Measurements from ENCODE around the gene TNFAIP2. TPM values are rescaled to one million over a fixed set of nuclear protein-coding genes. Genes with fewer than 3 reads are reported as not detected.

Gene TNFAIP2
- total RNA-seq, 2 donors from 2014 or later, result 24.5 to 32.2 TPM

GRCh38 chr14:103130965-103131364, 7.7 kb downstream of the TNFAIP2 start:
- Histone ChIP-seq H3K27me3 (no peaks in the 10 kb centered on the region), H3K27ac (no peak overlapping the region), H3K4me3 (no peak overlapping the region), H3K36me3 (peaks cover 30% of the 10 kb centered on the region), H3K9me3 (no peaks in the 10 kb centered on the region), H3K4me1 (peaks cover 0 to 47% of the 10 kb centered on the region in 2 donors)
- TF ChIP-seq, protein P1, sequence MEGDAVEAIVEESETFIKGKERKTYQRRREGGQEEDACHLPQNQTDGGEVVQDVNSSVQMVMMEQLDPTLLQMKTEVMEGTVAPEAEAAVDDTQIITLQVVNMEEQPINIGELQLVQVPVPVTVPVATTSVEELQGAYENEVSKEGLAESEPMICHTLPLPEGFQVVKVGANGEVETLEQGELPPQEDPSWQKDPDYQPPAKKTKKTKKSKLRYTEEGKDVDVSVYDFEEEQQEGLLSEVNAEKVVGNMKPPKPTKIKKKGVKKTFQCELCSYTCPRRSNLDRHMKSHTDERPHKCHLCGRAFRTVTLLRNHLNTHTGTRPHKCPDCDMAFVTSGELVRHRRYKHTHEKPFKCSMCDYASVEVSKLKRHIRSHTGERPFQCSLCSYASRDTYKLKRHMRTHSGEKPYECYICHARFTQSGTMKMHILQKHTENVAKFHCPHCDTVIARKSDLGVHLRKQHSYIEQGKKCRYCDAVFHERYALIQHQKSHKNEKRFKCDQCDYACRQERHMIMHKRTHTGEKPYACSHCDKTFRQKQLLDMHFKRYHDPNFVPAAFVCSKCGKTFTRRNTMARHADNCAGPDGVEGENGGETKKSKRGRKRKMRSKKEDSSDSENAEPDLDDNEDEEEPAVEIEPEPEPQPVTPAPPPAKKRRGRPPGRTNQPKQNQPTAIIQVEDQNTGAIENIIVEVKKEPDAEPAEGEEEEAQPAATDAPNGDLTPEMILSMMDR (IDR thresholded peaks at IDR 0.05), result no peak
- DNase-seq (ENCODE audit: low spot score), result no peak

DNA sequence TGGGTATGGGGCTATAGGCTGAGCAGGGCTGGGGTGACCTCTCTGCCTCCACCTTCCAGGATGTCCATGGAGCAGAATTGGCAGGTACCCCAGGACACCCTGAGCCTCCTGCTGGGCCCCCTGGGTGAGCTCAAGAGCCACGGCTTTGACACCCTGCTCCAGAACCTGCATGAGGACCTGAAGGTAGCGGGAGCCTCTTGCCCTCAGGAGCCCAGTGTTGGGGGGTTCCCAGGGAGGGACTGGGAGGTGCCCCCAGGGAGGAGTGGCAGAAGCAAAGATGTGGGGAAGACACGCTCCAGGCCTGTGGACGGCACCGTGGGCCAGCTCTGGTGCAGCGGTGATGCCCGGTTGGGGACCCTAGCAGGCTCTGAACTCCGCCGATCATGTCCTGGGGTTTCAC, 8.3 kb downstream of the TNFAIP2 start:
- Histone ChIP-seq H3K4me1 (peaks cover 0 to 41% of the 10 kb centered on the region in 2 donors), H3K36me3 (peaks cover 30% of the 10 kb centered on the region), H3K9me3 (no peaks in the 10 kb centered on the region), H3K27me3 (no peaks in the 10 kb centered on the region), H3K4me3 (no peak overlapping the region), H3K27ac (no peak overlapping the region)
- TF ChIP-seq, protein P1 (IDR thresholded peaks at IDR 0.05), result no peak
- no peak for DNase-seq (ENCODE audit: low spot score)

GRCh38 chr14:103132381-103133209, 9.3 kb downstream of the TNFAIP2 start:
- H3K27ac ChIP-seq, result no peak overlapping the region
- no peaks in the 10 kb centered on the region for H3K27me3 ChIP-seq
- H3K36me3 ChIP-seq, result peaks cover 30% of the 10 kb centered on the region
- no peaks in the 10 kb centered on the region for H3K9me3 ChIP-seq
- no peak overlapping the region for H3K4me3 ChIP-seq
- DNase-seq (ENCODE audit: low spot score), result no peak
- TF ChIP-seq, protein P1 (IDR thresholded peaks at IDR 0.05), result no peak
- H3K4me1 ChIP-seq, result peaks cover 0 to 37% of the 10 kb centered on the region in 2 donors

GRCh38 chr14:103133210-103134140, 10.2 kb downstream of the TNFAIP2 start:
- TF ChIP-seq, protein P1 (IDR thresholded peaks at IDR 0.05), result no peak
- Histone ChIP-seq H3K27me3 (no peaks in the 10 kb centered on the region), H3K4me3 (no peak overlapping the region), H3K9me3 (no peaks in the 10 kb centered on the region), H3K4me1 (peaks cover 0 to 37% of the 10 kb centered on the region in 2 donors), H3K27ac (no peak overlapping the region), H3K36me3 (peaks cover 30% of the 10 kb centered on the region)
- no peak for DNase-seq (ENCODE audit: low spot score)

- TF ChIP-seq, protein P1 (IDR thresholded peaks at IDR 0.05), result no peak
- no peak overlapping the region for H3K4me3 ChIP-seq
These were observed 11.1 kb downstream of the TNFAIP2 start for GRCh38 chr14:103134405-103134804.

More at GRCh38 chr14:103134405-103134804, 11.1 kb downstream of the TNFAIP2 start:
- peaks cover 0 to 37% of the 10 kb centered on the region in 2 donors for H3K4me1 ChIP-seq
- no peaks in the 10 kb centered on the region for H3K27me3 ChIP-seq
- H3K36me3 ChIP-seq, result peaks cover 30% of the 10 kb centered on the region
- DNase-seq (ENCODE audit: low spot score), result no peak
- no peak overlapping the region for H3K27ac ChIP-seq
- no peaks in the 10 kb centered on the region for H3K9me3 ChIP-seq

Measured in right atrium auricular region (tissue), 2 donors.